Endometrial microvascular endothelial cells (primary cell): ENCODE results near the gene PIGT. TPM values are rescaled to one million over a fixed set of nuclear protein-coding genes. Genes with fewer than 3 reads are reported as not detected.

Source experiments
- in situ Hi-C: cut with HindIII; loops from 2 replicates; pipeline ENCODE4 v1.10.0; 2017; ENCODE audit warnings: low sequenced_read_pairs, low pct_unique_long_range_greater_than_20kb; ENCODE audit errors: inconsistent ontology term
- total RNA-seq: library from RNA; depleted of rRNA; stranded (reverse); fragments of >200 nt; gene quantifications from one replicate; pipeline ENCODE4 v1.2.3, GENCODE V29; 2015; ENCODE audit errors: inconsistent ontology term

PIGT gene
- total RNA-seq, 1 donor from 2014 or later = 84.6 TPM

- in situ Hi-C loops = no loop called here
Measured at GRCh38 chr20:45423700-45424099, 7.8 kb downstream of the PIGT start.

- in situ Hi-C loops = no loop called here
Measured at GRCh38 chr20:45425561-45425960, 9.6 kb downstream of the PIGT start.

- in situ Hi-C loops = no loop called here
Measured at GRCh38 chr20:45426320-45427016, 10.5 kb downstream of the PIGT start.

GRCh38 chr20:45427236-45428149 lies 11.6 kb downstream of the PIGT start:
- in situ Hi-C loops = no loop called here

- in situ Hi-C loops = no loop called here
Measured at GRCh38 chr20:45429618-45430017, 13.7 kb downstream of the PIGT start.

GRCh38 chr20:45432294-45432693 lies 16.4 kb downstream of the PIGT start:
- in situ Hi-C loops = no loop called here

GRCh38 chr20:45433316-45433715 lies 17.4 kb downstream of the PIGT start:
- in situ Hi-C loops = no loop called here

- in situ Hi-C loops = no loop called here
Measured at GRCh38 chr20:45433976-45434375, 18.0 kb downstream of the PIGT start.

GRCh38 chr20:45436732-45437485 lies 21.0 kb downstream of the PIGT start:
- in situ Hi-C loops = no loop called here

GRCh38 chr20:45440424-45440823 lies 24.5 kb downstream of the PIGT start:
- in situ Hi-C loops = no loop called here

- in situ Hi-C loops = no loop called here
Measured at GRCh38 chr20:45440891-45441685, 25.1 kb downstream of the PIGT start.

- in situ Hi-C loops = no loop called here
Measured at GRCh38 chr20:45441746-45442145, 25.8 kb downstream of the PIGT start.

GRCh38 chr20:45444050-45444449 lies 28.1 kb downstream of the PIGT start:
- in situ Hi-C loops = no loop called here

- in situ Hi-C loops = no loop called here
Measured at GRCh38 chr20:45445805-45446562, 30.0 kb downstream of the PIGT start.

- in situ Hi-C loops = no loop called here
Measured at GRCh38 chr20:45448270-45448669, 32.3 kb downstream of the PIGT start.

- in situ Hi-C loops = no loop called here
Measured at GRCh38 chr20:45449528-45449927, 33.6 kb downstream of the PIGT start.

- in situ Hi-C loops = no loop called here
Measured at GRCh38 chr20:45450097-45450818, 34.3 kb downstream of the PIGT start.
